GM23338 (cell line): ENCODE measurements around the gene BAZ1B. TPM values are rescaled to one million over a fixed set of nuclear protein-coding genes. Genes with fewer than 3 reads are reported as not detected.

Experiments
- ATAC-seq: fragments of 200-7000 bp; cut with Tn5 transposase; 3 replicates; pipeline ENCODE4 v1.9.1; 2020
- DNase-seq: peaks from one replicate; pipeline ENCODE4 v3.0.0-alpha.2; 2015; ENCODE audit warnings: low spot score
- H2AFZ ChIP-seq: fragments of 200-600 bp; sonication (generic); 2 replicates; pipeline ENCODE4 v1.8.0; 2016; ENCODE audit warnings: antibody characterized with exemption, mild to moderate bottlenecking, moderate library complexity
- H3F3A ChIP-seq: fragments of 200-600 bp; sonication (generic); replicated peaks from 2 replicates; pipeline ENCODE4 v1.8.0; 2017; ENCODE audit warnings: antibody characterized with exemption, mixed run types, low read depth
- H3K27ac ChIP-seq: fragments of 200-600 bp; sonication (generic); 2 replicates; pipeline ENCODE4 v1.6.1; 2016; ENCODE audit warnings: low read depth
- H3K27me3 ChIP-seq: fragments of 200-600 bp; sonication (generic); 2 replicates; pipeline ENCODE4 v1.8.0; 2016; ENCODE audit warnings: mild to moderate bottlenecking, mixed run types, moderate library complexity; ENCODE audit not compliant: insufficient read depth
- H3K36me3 ChIP-seq: fragments of 200-600 bp; sonication (generic); 2 replicates; pipeline ENCODE4 v1.8.0; 2016; ENCODE audit warnings: mild to moderate bottlenecking; ENCODE audit not compliant: insufficient read depth
- H3K4me1 ChIP-seq: fragments of 200-600 bp; sonication (generic); 2 replicates; pipeline ENCODE4 v1.8.0; 2016; ENCODE audit warnings: mild to moderate bottlenecking, moderate library complexity; ENCODE audit not compliant: insufficient read depth
- H3K4me2 ChIP-seq: fragments of 200-600 bp; sonication (generic); 2 replicates; pipeline ENCODE4 v1.7.1; 2017; ENCODE audit warnings: mixed run types
- H3K4me3 ChIP-seq: fragments of 200-600 bp; sonication (generic); 2 replicates; pipeline ENCODE4 v1.6.1; 2016; ENCODE audit warnings: mixed run types
- H3K79me2 ChIP-seq: fragments of 200-600 bp; sonication (generic); replicated peaks from 2 replicates; pipeline ENCODE4 v1.8.0; 2017; ENCODE audit warnings: mild to moderate bottlenecking; ENCODE audit not compliant: insufficient read depth
- H3K9me2 ChIP-seq: fragments of 200-600 bp; sonication (generic); 2 replicates; pipeline ENCODE4 v1.8.0; 2017; ENCODE audit not compliant: insufficient read depth
- H4K20me1 ChIP-seq: fragments of 200-600 bp; sonication (generic); replicated peaks from 2 replicates; pipeline ENCODE4 v1.8.0; 2017; ENCODE audit warnings: mild to moderate bottlenecking; ENCODE audit not compliant: insufficient read depth
- H3K27ac Mint-ChIP-seq: 2 replicates; pipeline ENCODE4 v1.8.0; 2020; ENCODE audit warnings: inconsistent platforms, mild to moderate bottlenecking, moderate library complexity, mixed read lengths
- H3K27me3 Mint-ChIP-seq: 3 replicates; pipeline ENCODE4 v1.8.0; 2022; ENCODE audit warnings: low read depth, mild to moderate bottlenecking, moderate library complexity, mixed read lengths, inconsistent platforms; ENCODE audit not compliant: insufficient read depth, poor library complexity
- H3K36me3 Mint-ChIP-seq: 3 replicates; pipeline ENCODE4 v1.8.0; 2021; ENCODE audit warnings: low read depth, mild to moderate bottlenecking, inconsistent platforms, moderate library complexity, mixed read lengths
- H3K4me1 Mint-ChIP-seq: 3 replicates; pipeline ENCODE4 v1.8.0; 2020; ENCODE audit warnings: mild to moderate bottlenecking, inconsistent platforms, mixed read lengths
- H3K4me3 Mint-ChIP-seq: 3 replicates; pipeline ENCODE4 v1.8.0; 2021; ENCODE audit warnings: moderate library complexity, mild to moderate bottlenecking, inconsistent platforms, mixed read lengths
- H3K9me3 Mint-ChIP-seq: 3 replicates; pipeline ENCODE4 v1.8.0; 2020; ENCODE audit warnings: moderate library complexity, mild to moderate bottlenecking, inconsistent platforms, mixed read lengths
- CTCF ChIP-seq, 2 experiments: fragments of 200-600 bp in 1 of 2; sonication (generic) in 1 of 2; conservative IDR thresholded peaks; 2 replicates each; pipeline versions ENCODE4 v1.5.1 to v1.6.1; 2016 to 2017; ENCODE audit warnings: antibody characterized with exemption in 2 of 2, low read depth in 2 of 2, mild to moderate bottlenecking in 2 of 2, moderate library complexity in 1 of 2
- ETS1 ChIP-seq: IDR thresholded peaks from 2 replicates; pipeline ENCODE4 v1.6.1; 2016; ENCODE audit warnings: antibody characterized with exemption
- EZH2 ChIP-seq: fragments of 200-600 bp; sonication (generic); IDR thresholded peaks from one replicate; pipeline ENCODE4 v1.8.0; 2017; ENCODE audit warnings: antibody characterized with exemption, mild to moderate bottlenecking, low read depth; ENCODE audit not compliant: unreplicated experiment
- EZH2phosphoT487 ChIP-seq: fragments of 200-600 bp; sonication (generic); IDR thresholded peaks from one replicate; pipeline ENCODE4 v1.8.1; 2018; ENCODE audit warnings: antibody characterized with exemption; ENCODE audit not compliant: unreplicated experiment
- JUNB ChIP-seq: IDR thresholded peaks from one replicate; pipeline ENCODE4 v1.6.1; 2016; ENCODE audit warnings: antibody characterized with exemption; ENCODE audit not compliant: unreplicated experiment
- NANOG ChIP-seq: IDR thresholded peaks from 2 replicates; pipeline ENCODE4 v1.6.1; 2016; ENCODE audit warnings: antibody characterized with exemption, borderline replicate concordance
- ZNF114 ChIP-seq: fragments of 250-450 bp; sonication (Bioruptor Pico); IDR thresholded peaks from 2 replicates; pipeline ENCODE4 v1.5.0; 2020; ENCODE audit warnings: mild to moderate bottlenecking, moderate library complexity
- polyA plus RNA-seq: library from polyadenylated mRNA; unstranded; fragments of >200 nt; fragmentation: Nextera tagmentation; extraction: Ambion mirVana; gene quantifications from 2 replicates; pipeline ENCODE4 v1.2.1, GENCODE V29; 2016
- total RNA-seq: library from RNA; depleted of rRNA; stranded (reverse); fragments of >200 nt; shearing (Covaris generic); gene quantifications from 2 replicates; pipeline ENCODE4 v1.2.3, GENCODE V29; 2014
- TF ChIP-seq, protein P1 (sequence below): IDR thresholded peaks from one replicate; pipeline ENCODE4 v1.6.1; 2018; ENCODE audit warnings: antibody characterized with exemption; ENCODE audit not compliant: unreplicated experiment

Gene BAZ1B
- total and polyA plus RNA-seq, 2 experiments from 2014 or later = 40.4 to 70.7 TPM

- H3K9me2 ChIP-seq = no peaks in the 10 kb centered on the region
- no peaks in the 10 kb centered on the region for H3K27me3 ChIP-seq
- H3K36me3 ChIP-seq = peaks cover 46% of the 10 kb centered on the region
- 0 out of 2 replicates have a peak, but pooled peaks cover 8% of the 10 kb centered on the region for H3F3A ChIP-seq
- DNase-seq = no peak
- no peak overlapping the region for H2AFZ ChIP-seq
- H3K4me1 ChIP-seq = no peaks in the 10 kb centered on the region
- no peaks in the 10 kb centered on the region for H3K9me3 Mint-ChIP-seq
- no peaks in the 10 kb centered on the region for H3K27me3 Mint-ChIP-seq
- H4K20me1 ChIP-seq = peaks cover 63% of the 10 kb centered on the region
- no peaks in the 10 kb centered on the region for H3K4me1 Mint-ChIP-seq
- no peak overlapping the region for H3K4me3 Mint-ChIP-seq
- TF ChIP-seq, protein P1, sequence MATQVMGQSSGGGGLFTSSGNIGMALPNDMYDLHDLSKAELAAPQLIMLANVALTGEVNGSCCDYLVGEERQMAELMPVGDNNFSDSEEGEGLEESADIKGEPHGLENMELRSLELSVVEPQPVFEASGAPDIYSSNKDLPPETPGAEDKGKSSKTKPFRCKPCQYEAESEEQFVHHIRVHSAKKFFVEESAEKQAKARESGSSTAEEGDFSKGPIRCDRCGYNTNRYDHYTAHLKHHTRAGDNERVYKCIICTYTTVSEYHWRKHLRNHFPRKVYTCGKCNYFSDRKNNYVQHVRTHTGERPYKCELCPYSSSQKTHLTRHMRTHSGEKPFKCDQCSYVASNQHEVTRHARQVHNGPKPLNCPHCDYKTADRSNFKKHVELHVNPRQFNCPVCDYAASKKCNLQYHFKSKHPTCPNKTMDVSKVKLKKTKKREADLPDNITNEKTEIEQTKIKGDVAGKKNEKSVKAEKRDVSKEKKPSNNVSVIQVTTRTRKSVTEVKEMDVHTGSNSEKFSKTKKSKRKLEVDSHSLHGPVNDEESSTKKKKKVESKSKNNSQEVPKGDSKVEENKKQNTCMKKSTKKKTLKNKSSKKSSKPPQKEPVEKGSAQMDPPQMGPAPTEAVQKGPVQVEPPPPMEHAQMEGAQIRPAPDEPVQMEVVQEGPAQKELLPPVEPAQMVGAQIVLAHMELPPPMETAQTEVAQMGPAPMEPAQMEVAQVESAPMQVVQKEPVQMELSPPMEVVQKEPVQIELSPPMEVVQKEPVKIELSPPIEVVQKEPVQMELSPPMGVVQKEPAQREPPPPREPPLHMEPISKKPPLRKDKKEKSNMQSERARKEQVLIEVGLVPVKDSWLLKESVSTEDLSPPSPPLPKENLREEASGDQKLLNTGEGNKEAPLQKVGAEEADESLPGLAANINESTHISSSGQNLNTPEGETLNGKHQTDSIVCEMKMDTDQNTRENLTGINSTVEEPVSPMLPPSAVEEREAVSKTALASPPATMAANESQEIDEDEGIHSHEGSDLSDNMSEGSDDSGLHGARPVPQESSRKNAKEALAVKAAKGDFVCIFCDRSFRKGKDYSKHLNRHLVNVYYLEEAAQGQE = no peak
- no peak for TF ChIP-seq CTCF (conservative IDR thresholded peaks at IDR 0.05; ENCODE audit: low read depth in 2 of 2)
- TF ChIP-seq JUNB = no peak
- no peak for TF ChIP-seq EZH2phosphoT487
- H3K36me3 Mint-ChIP-seq = peaks cover 83% of the 10 kb centered on the region
- ATAC-seq = no peak
- H3K27ac ChIP-seq = no peak overlapping the region
- peaks cover 93% of the 10 kb centered on the region for H3K79me2 ChIP-seq
- H3K4me2 ChIP-seq = no peak overlapping the region
- H3K27ac Mint-ChIP-seq = no peak overlapping the region
- H3K4me3 ChIP-seq = no peak overlapping the region
Measured at GRCh38 chr7:73509463-73509862, 12.6 kb downstream of the BAZ1B start.

GRCh38 chr7:73507556-73507955, 14.5 kb downstream of the BAZ1B start:
- Mint-ChIP-seq H3K4me1 (no peaks in the 10 kb centered on the region), H3K27me3 (no peaks in the 10 kb centered on the region), H3K36me3 (peaks cover 88% of the 10 kb centered on the region), H3K9me3 (no peaks in the 10 kb centered on the region), H3K4me3 (no peak overlapping the region), H3K27ac (no peak overlapping the region)
- Histone ChIP-seq H3F3A (0 out of 2 replicates have a peak, but pooled peaks cover 8% of the 10 kb centered on the region), H3K4me3 (no peak overlapping the region), H3K36me3 (peaks cover 57% of the 10 kb centered on the region), H3K27ac (no peak overlapping the region), H3K4me2 (no peak overlapping the region), H3K27me3 (no peaks in the 10 kb centered on the region), H4K20me1 (peaks cover 52% of the 10 kb centered on the region), H2AFZ (no peak overlapping the region), H3K9me2 (no peaks in the 10 kb centered on the region), H3K4me1 (no peaks in the 10 kb centered on the region), H3K79me2 (peaks cover 92% of the 10 kb centered on the region)
- ATAC-seq (no peak), DNase-seq (no peak)
- TF ChIP-seq CTCF (conservative IDR thresholded peaks at IDR 0.05; ENCODE audit: low read depth in 2 of 2) = no peak
- TF ChIP-seq NANOG = no peak
- no peak for TF ChIP-seq ZNF114 (CRISPR knock-in tag)
- no peak for TF ChIP-seq JUNB
- no peak for TF ChIP-seq EZH2
- TF ChIP-seq ETS1 = no peak
